HUES6 (cell line): ENCODE data around the gene SASH1.

ENCODE experiments used
- H3K27ac ChIP-seq: 2 replicates; pipeline ENCODE4 v1.7.0; 2013; ENCODE audit warnings: low read depth, mild to moderate bottlenecking, low read length, inconsistent platforms
- H3K27me3 ChIP-seq: 2 replicates; pipeline ENCODE4 v1.6.1; 2013; ENCODE audit warnings: low read length; ENCODE audit not compliant: control insufficient read depth, insufficient read depth
- H3K36me3 ChIP-seq: 2 replicates; pipeline ENCODE4 v1.6.1; 2013; ENCODE audit warnings: low read length; ENCODE audit not compliant: control insufficient read depth, insufficient read depth
- H3K4me1 ChIP-seq: 2 replicates; pipeline ENCODE4 v1.6.1; 2013; ENCODE audit warnings: low read length; ENCODE audit not compliant: control insufficient read depth, insufficient read depth
- H3K4me3 ChIP-seq: 2 replicates; pipeline ENCODE4 v1.5.1; 2013; ENCODE audit warnings: low read depth, low read length
- H3K9ac ChIP-seq: one replicate; pipeline ENCODE4 v1.6.1; 2013; ENCODE audit warnings: mild to moderate bottlenecking, low read length
- H3K9me3 ChIP-seq: 2 replicates; pipeline ENCODE4 v1.6.1; 2013; ENCODE audit warnings: low read depth, low read length; ENCODE audit not compliant: control insufficient read depth, insufficient read depth

SASH1 gene

DNA sequence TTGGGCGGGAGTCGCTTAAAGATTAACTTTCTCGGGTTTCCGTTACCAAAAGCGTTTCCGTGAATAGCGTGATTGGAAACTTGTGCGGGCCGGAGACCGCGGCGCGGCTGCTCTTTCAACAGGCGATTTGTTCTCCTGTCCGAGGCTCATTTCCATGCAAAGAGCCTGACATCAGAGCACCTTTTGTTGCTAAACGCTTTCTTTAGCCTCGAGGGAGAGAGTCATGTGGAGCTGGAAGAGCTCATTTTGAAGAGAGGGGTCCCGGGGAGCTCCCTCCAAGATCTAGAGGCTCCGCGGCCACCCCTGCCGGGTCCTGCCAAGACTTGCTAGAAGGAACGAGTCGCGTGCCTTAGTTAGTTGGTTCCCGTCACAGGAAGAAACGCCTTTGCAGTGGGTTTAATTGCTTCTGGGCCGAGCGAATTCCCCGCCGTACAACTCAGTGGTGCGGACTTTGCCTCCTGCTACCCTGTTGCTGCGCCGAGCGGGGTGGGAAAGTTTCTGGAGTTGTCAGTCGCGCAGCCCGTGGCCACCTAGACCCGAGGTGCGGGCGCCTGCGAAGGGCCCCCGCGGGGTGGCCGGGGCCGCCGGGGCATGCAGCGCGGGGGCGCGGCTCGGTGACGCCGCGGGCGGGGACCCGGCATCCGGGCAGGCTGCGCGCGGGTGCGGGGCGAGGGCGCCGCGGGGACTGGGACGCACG is at the start of gene SASH1:
Gene SASH1 (plus strand): TSS at position 489 of the 697 bp plus-strand sequence. CDS start 230 bp downstream, outside the sequence.
- Histone ChIP-seq H3K4me1 (peaks cover 47% of the 10 kb centered on the region), H3K27ac (peak within 1 kb of the TSS; percentile 99), H3K9me3 (no peaks in the 10 kb centered on the region), H3K36me3 (no peaks in the 10 kb centered on the region), H3K27me3 (no peaks in the 10 kb centered on the region), H3K4me3 (peak within 1 kb of the TSS; percentile 80), H3K9ac (peak within 1 kb of the TSS; percentile 100)

DNA sequence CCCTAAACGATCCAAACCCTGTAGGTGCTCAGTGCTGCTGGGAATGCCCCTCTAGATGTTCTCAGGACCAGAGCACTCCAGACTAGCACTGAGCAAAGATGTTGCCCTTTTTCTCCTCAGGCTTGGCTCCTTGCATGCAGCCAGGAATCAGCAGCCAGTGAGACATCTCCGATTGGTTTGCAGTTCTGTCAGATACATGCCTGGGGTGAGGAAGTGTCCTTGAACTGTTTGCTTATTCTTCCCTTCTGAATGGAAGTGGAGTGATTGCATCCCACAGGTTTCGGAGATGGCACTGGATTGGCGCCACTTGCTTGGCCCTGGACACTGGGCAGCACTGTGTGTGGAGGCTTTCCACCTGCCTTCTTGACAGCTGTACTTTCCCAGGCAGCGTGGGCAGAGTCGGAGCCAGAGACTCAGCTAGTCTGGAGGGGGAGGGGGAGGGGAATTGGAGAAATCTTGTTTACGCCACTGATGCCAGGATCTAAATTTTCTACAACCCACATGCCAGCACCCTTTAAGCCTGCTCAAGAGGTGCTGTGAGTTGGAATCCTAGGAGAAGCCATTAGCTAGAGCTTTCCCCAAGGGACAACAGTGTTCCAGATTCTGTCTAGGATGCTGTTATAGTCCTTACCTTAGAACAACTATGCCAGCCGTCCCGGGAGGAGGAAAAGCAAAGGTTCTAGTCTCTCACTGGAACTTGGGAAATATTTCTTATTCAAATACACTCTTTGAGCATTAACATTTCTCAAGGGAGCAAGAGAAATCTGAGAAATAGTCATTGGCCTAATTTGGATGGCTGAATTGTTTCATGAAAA is 49.2 kb upstream of the SASH1 start:
- Histone ChIP-seq H3K27ac (no peak overlapping the region), H3K4me3 (no peak overlapping the region), H3K4me1 (peaks cover 11% of the 10 kb centered on the region; the same call in 1 of the 2 replicates), H3K9me3 (no peaks in the 10 kb centered on the region), H3K9ac (no peak overlapping the region), H3K36me3 (no peaks in the 10 kb centered on the region), H3K27me3 (no peaks in the 10 kb centered on the region)

DNA sequence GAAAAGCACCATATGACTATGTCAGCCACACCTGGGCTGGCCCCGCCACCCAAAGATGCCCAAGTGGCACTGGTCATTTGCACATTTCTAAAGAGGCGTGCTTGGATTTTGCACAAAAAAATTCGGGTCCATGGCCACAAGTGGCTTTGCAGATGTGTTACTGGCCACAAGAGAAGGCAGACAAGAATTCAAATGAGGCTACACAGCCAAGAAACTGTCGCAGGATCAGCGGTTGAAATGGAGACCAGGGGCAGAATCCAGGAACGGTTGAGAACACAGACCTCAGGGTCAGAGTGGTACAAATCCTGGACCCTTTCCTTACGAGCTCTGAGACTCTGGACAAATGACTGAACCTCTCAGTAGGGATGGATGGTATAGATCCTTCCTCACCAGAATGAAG is 48.6 kb upstream of the SASH1 start:
- H3K4me1 ChIP-seq = peaks cover 11% of the 10 kb centered on the region; the same call in 1 of the 2 replicates
- no peaks in the 10 kb centered on the region for H3K27me3 ChIP-seq
- H3K36me3 ChIP-seq = no peaks in the 10 kb centered on the region
- H3K27ac ChIP-seq = no peak overlapping the region
- H3K9ac ChIP-seq = no peak overlapping the region
- H3K4me3 ChIP-seq = no peak overlapping the region
- H3K9me3 ChIP-seq = no peaks in the 10 kb centered on the region

DNA sequence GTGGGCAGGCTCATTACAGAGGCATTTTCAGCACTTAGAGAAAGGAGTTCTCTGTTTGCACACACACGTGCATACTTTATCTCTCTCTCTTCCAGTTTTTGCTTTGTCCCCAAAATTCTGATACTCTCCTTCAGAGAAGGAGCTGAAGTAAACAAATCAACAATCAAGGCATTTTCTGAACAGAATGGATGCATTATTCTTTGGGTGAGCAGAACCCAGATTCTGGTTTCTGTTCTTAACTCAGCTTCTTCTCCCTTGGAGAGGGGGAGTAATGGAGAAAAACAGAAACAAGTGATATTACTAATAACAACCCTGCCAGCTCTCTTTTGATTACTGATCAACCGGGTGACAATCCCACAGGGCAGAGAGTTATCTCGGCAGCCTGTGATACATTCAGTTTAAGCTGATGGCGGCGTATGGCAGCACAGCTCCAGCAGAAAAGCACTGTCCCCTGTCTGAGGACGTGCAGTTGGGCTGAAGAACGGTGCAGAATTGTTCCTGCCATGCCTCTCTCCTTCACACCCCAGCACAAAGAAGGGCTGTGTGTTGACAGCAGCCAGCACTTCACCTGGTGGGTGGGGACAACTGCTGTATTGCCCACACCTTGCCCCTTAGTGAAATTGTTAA is 47.3 kb upstream of the SASH1 start:
- Histone ChIP-seq H3K36me3 (no peaks in the 10 kb centered on the region), H3K4me1 (peaks cover 11% of the 10 kb centered on the region; the same call in 1 of the 2 replicates), H3K27ac (no peak overlapping the region), H3K9ac (no peak overlapping the region), H3K4me3 (no peak overlapping the region), H3K9me3 (no peaks in the 10 kb centered on the region), H3K27me3 (no peaks in the 10 kb centered on the region)

DNA sequence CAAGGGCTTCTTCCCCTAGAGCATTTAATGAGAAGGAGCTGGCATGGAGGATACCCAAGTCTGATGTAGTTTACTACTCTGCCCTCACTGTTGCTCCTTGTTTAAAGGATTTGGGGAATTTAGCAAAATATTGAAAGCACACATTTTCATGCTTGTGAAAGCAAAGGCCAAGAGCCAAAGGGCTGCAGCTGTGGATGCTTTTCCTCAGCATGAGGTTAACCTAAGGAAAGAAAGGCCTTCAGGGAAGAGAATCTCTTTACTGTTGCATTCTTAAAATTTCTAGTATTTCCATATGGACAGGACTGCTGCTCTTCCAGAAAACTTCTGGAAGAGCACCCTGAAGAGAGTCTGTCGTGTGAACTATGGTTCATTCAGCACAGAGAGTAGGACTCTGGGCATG is 45.9 kb upstream of the SASH1 start:
- Histone ChIP-seq H3K4me1 (peaks cover 9% of the 10 kb centered on the region; the same call in 1 of the 2 replicates), H3K9ac (no peak overlapping the region), H3K4me3 (no peak overlapping the region), H3K36me3 (no peaks in the 10 kb centered on the region), H3K27me3 (no peaks in the 10 kb centered on the region), H3K9me3 (no peaks in the 10 kb centered on the region), H3K27ac (no peak overlapping the region)

DNA sequence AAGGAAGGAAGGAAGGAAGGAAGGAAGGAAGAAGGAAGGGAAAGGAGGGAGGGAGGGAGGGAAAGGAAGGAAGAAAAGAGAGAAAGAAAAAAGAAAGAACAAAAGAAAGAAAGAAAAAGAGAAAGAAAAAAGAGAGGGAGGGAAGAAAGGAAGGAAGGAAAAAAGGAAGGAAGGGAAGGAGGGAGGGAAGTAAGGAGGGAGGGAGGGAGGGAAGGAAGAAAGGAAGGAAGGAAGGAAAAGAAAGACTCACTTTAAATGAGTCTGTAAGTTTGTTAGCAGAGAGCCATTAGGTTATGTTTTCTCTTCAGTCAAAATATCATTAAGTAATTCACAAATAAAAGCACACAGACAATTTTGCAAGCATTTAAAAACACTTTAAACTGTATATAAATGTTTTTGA is 44.0 kb upstream of the SASH1 start:
- no peaks in the 10 kb centered on the region for H3K36me3 ChIP-seq
- no peaks in the 10 kb centered on the region for H3K9me3 ChIP-seq
- H3K9ac ChIP-seq = no peak overlapping the region
- no peaks in the 10 kb centered on the region for H3K27me3 ChIP-seq
- H3K27ac ChIP-seq = no peak overlapping the region
- H3K4me1 ChIP-seq = peaks cover 9% of the 10 kb centered on the region; the same call in 1 of the 2 replicates
- no peak overlapping the region for H3K4me3 ChIP-seq

DNA sequence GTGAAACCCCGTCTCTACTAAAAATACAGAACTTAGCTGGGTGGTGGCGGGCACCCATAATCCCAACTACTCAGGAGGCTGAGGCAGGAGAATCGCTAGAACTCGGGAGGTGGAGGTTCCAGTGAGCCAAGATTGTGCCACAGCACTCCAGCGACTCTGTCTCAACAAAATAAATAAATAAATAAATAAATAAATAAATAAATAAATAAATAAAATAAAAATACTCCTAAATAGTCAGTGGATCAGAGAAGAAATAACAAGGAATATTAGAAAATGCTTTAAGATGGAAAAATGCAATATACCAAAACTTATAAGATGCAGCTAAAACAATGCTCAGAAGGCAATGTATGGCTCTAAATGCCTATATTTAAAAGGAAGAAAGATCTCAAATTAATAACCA is 39.0 kb upstream of the SASH1 start:
- no peak overlapping the region for H3K9ac ChIP-seq
- H3K9me3 ChIP-seq = no peaks in the 10 kb centered on the region

DNA sequence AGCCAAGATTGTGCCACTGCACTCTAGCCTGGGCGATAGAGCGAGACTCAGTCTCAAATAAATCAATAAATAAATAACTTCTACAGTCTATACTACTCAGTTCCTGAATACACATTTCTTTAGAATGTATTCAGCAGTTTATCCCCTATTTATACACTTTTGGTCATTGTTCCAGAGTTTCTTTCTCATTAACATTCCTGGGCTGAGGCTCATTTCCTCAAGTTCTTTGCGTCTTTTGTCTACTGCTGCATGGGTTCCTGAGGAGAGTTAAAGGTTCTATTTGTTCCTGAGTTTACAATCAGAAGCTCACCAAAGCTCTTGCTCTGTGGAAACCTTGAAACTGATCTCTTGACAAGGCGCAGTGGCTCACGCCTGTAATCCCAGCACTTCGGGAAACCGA is 37.7 kb upstream of the SASH1 start:
- H3K4me1 ChIP-seq = 0 out of 2 replicates have a peak, but pooled peaks cover 2% of the 10 kb centered on the region
- no peaks in the 10 kb centered on the region for H3K27me3 ChIP-seq
- H3K4me3 ChIP-seq = no peak overlapping the region
- no peak overlapping the region for H3K27ac ChIP-seq
- H3K9me3 ChIP-seq = no peaks in the 10 kb centered on the region
- H3K36me3 ChIP-seq = no peaks in the 10 kb centered on the region
- H3K9ac ChIP-seq = no peak overlapping the region

More for the DNA sequence above, 39.0 kb upstream of the SASH1 start:
- Histone ChIP-seq H3K4me3 (no peak overlapping the region), H3K27me3 (no peaks in the 10 kb centered on the region), H3K4me1 (0 out of 2 replicates have a peak, but pooled peaks cover 2% of the 10 kb centered on the region), H3K36me3 (no peaks in the 10 kb centered on the region), H3K27ac (no peak overlapping the region)

DNA sequence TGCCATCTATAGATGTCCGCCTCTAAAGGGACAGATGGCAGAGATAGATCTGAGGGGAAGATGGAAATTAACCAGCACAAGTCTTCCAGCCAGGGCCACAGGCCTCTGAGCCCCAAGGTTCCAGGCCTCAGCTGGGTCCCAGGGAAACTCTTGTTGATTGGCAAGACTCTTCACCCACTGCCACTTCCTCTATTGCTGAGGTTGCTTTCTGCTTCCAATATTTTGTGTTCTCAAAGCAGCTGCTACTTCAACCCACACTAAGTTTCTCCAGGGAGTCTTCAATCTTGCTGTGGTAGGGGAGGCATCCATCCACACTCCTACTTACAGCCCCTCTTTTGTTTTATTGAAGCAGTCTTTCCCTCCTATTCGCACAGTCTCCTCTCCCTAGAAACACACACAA is 36.4 kb upstream of the SASH1 start:
- no peaks in the 10 kb centered on the region for H3K9me3 ChIP-seq
- no peak overlapping the region for H3K4me3 ChIP-seq
- H3K36me3 ChIP-seq = no peaks in the 10 kb centered on the region
- H3K27ac ChIP-seq = no peak overlapping the region
- no peak overlapping the region for H3K9ac ChIP-seq
- no peaks in the 10 kb centered on the region for H3K27me3 ChIP-seq
- 0 out of 2 replicates have a peak, but pooled peaks cover 2% of the 10 kb centered on the region for H3K4me1 ChIP-seq

DNA sequence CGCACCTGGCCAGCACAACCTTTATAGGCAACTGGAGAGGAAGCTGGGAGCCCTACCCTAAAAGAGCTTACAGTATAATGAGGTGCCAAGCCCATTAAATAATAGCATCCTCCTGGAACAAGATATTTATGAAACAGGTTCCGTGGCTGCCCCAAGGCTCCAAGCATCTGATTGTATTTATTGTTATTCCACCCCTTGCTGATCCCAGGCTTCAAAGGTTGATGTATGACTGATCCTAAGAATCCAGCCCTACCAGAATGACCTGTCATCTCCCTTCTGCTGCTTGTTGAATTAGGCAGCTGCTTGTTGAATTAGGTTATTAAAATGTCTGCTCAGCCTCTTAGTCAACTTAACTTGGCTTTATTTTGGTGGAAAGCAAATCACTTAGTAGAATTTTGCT is 35.2 kb upstream of the SASH1 start:
- Histone ChIP-seq H3K4me3 (no peak overlapping the region), H3K4me1 (0 out of 2 replicates have a peak, but pooled peaks cover 2% of the 10 kb centered on the region), H3K9me3 (no peaks in the 10 kb centered on the region), H3K27me3 (no peaks in the 10 kb centered on the region), H3K27ac (no peak overlapping the region), H3K9ac (no peak overlapping the region), H3K36me3 (no peaks in the 10 kb centered on the region)

DNA sequence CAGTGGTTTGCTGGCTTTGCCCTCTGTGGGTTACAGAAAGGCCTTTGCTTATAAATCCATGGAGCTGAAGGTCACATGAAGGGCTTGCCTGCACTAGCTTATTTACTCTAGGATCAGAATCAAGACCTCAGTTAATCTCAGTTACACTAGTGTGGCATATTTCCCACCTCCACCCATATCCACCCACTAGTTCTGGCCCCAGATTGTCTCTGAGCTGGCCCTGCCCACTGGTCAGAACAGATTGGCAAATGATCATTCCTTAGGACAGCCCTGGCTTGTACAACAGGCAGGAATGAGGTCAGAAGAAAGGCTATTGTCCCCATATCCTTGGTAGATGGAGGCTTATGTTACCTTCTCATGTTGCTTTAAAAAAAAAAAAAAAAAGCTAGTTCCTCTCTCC is 33.3 kb upstream of the SASH1 start:
- 0 out of 2 replicates have a peak, but pooled peaks cover 2% of the 10 kb centered on the region for H3K4me1 ChIP-seq
- no peak overlapping the region for H3K4me3 ChIP-seq
- no peak overlapping the region for H3K9ac ChIP-seq
- no peaks in the 10 kb centered on the region for H3K36me3 ChIP-seq
- H3K27ac ChIP-seq = no peak overlapping the region
- no peaks in the 10 kb centered on the region for H3K9me3 ChIP-seq
- no peaks in the 10 kb centered on the region for H3K27me3 ChIP-seq
